ENCODE results near the gene NIPSNAP3A.

GRCh38 chr9:104798209-104798995 is 50.9 kb downstream of the NIPSNAP3A start:
- TF ChIP-seq CTCF (IDR thresholded peaks at IDR 0.05) (no peak), POLR2A (IDR thresholded peaks at IDR 0.05) (no peak), POLR2AphosphoS5 (IDR thresholded peaks at IDR 0.05) (no peak), EP300 (IDR thresholded peaks at IDR 0.05) (no peak)
